Measurements from ENCODE around the gene MINK1.

DNA sequence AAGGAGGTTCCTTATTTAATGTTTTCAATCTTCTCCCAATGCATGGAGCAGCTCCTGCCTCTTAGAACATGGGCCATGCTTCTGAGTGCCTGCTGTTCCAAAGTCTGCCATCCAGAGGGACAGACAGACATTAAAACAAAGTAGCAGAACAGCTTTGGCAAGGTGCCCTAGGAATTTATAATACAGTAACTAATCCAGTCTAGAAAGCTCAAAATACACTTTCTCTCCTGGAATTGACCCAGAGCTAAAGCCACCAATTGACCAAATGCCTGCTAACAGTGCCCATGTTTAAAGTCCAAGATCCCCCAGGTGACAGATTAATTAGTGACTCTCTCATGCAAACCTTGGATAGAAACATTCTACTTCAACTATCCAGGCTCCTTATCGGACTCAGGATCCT lies 80.9 kb downstream of the MINK1 start:
- no peak for TF ChIP-seq ZNF501 (tag by site-specific recombination; IDR thresholded peaks at IDR 0.05)
- TF ChIP-seq, protein P1, sequence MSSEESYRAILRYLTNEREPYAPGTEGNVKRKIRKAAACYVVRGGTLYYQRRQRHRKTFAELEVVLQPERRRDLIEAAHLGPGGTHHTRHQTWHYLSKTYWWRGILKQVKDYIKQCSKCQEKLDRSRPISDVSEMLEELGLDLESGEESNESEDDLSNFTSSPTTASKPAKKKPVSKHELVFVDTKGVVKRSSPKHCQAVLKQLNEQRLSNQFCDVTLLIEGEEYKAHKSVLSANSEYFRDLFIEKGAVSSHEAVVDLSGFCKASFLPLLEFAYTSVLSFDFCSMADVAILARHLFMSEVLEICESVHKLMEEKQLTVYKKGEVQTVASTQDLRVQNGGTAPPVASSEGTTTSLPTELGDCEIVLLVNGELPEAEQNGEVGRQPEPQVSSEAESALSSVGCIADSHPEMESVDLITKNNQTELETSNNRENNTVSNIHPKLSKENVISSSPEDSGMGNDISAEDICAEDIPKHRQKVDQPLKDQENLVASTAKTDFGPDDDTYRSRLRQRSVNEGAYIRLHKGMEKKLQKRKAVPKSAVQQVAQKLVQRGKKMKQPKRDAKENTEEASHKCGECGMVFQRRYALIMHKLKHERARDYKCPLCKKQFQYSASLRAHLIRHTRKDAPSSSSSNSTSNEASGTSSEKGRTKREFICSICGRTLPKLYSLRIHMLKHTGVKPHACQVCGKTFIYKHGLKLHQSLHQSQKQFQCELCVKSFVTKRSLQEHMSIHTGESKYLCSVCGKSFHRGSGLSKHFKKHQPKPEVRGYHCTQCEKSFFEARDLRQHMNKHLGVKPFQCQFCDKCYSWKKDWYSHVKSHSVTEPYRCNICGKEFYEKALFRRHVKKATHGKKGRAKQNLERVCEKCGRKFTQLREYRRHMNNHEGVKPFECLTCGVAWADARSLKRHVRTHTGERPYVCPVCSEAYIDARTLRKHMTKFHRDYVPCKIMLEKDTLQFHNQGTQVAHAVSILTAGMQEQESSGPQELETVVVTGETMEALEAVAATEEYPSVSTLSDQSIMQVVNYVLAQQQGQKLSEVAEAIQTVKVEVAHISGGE (tag by site-specific recombination; conservative IDR thresholded peaks at IDR 0.05; ENCODE audit: low read depth), result no peak
- TF ChIP-seq, protein P2, sequence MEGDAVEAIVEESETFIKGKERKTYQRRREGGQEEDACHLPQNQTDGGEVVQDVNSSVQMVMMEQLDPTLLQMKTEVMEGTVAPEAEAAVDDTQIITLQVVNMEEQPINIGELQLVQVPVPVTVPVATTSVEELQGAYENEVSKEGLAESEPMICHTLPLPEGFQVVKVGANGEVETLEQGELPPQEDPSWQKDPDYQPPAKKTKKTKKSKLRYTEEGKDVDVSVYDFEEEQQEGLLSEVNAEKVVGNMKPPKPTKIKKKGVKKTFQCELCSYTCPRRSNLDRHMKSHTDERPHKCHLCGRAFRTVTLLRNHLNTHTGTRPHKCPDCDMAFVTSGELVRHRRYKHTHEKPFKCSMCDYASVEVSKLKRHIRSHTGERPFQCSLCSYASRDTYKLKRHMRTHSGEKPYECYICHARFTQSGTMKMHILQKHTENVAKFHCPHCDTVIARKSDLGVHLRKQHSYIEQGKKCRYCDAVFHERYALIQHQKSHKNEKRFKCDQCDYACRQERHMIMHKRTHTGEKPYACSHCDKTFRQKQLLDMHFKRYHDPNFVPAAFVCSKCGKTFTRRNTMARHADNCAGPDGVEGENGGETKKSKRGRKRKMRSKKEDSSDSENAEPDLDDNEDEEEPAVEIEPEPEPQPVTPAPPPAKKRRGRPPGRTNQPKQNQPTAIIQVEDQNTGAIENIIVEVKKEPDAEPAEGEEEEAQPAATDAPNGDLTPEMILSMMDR (tag by site-specific recombination; IDR thresholded peaks at IDR 0.05), result no peak
- TF ChIP-seq ZNF174 (tag by site-specific recombination; IDR thresholded peaks at IDR 0.05), result no peak
- TF ChIP-seq ZNF121 (tag by site-specific recombination; IDR thresholded peaks at IDR 0.05), result no peak
- TF ChIP-seq MEIS1 (CRISPR knock-in tag; IDR thresholded peaks at IDR 0.05; ENCODE audit: borderline replicate concordance), result no peak
- no peak for TF ChIP-seq ZNF701 (tag by site-specific recombination; IDR thresholded peaks at IDR 0.05)
- TF ChIP-seq, protein P3, sequence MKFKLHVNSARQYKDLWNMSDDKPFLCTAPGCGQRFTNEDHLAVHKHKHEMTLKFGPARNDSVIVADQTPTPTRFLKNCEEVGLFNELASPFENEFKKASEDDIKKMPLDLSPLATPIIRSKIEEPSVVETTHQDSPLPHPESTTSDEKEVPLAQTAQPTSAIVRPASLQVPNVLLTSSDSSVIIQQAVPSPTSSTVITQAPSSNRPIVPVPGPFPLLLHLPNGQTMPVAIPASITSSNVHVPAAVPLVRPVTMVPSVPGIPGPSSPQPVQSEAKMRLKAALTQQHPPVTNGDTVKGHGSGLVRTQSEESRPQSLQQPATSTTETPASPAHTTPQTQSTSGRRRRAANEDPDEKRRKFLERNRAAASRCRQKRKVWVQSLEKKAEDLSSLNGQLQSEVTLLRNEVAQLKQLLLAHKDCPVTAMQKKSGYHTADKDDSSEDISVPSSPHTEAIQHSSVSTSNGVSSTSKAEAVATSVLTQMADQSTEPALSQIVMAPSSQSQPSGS (tag by site-specific recombination; IDR thresholded peaks at IDR 0.05; ENCODE audit: low read depth), result no peak
- no peak for TF ChIP-seq ZNF366 (tag by site-specific recombination; conservative IDR thresholded peaks at IDR 0.05)
- no peak for TF ChIP-seq ZBTB7A (tag by site-specific recombination; IDR thresholded peaks at IDR 0.05; ENCODE audit: low read depth)
- no peak for TF ChIP-seq KLF1 (tag by site-specific recombination; IDR thresholded peaks at IDR 0.05)
